AG09319 (cell line): ENCODE results near the gene PRCP.

Experiments
- DNase-seq: peaks from one replicate; pipeline ENCODE4 v3.0.0-alpha.2; 2010; ENCODE audit warnings: low read depth; ENCODE audit errors: extremely low read depth
- CTCF ChIP-seq: IDR thresholded peaks from 2 replicates; pipeline ENCODE4 v1.5.1; 2011; ENCODE audit warnings: low read depth, mild to moderate bottlenecking, inconsistent platforms, low read length, moderate library complexity

PRCP gene

GRCh38 chr11:82898241-82898640 lies 2.0 kb downstream of the PRCP start:
- no peak for DNase-seq
- no peak for TF ChIP-seq CTCF

- no peak for TF ChIP-seq CTCF
- DNase-seq, result no peak
These were observed 4.0 kb downstream of the PRCP start for GRCh38 chr11:82896183-82896582.

GRCh38 chr11:82895437-82896091 lies 4.7 kb downstream of the PRCP start:
- TF ChIP-seq CTCF, result no peak
- no peak for DNase-seq

- no peak for DNase-seq
- no peak for TF ChIP-seq CTCF
These were observed 7.5 kb downstream of the PRCP start for GRCh38 chr11:82892611-82893169.

DNA sequence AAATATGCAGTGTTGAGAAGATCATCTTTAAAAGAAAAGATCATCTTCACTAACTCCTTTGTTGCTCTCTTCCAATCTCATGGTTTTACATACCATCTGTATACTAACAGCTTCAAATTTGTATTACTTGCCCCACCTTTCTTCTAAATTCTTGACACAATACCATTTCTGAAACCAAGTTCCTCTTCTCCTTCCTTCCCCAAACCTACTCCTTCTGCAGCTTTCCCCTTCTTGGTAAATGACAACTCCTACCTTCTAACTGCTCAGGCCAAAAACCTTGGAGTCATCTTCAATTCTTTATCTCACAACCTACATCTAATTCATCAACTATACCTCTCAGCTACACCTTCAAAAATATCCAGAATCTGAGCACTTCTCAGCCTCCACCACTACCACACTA lies 9.3 kb downstream of the PRCP start:
- DNase-seq, result no peak
- TF ChIP-seq CTCF, result no peak

DNA sequence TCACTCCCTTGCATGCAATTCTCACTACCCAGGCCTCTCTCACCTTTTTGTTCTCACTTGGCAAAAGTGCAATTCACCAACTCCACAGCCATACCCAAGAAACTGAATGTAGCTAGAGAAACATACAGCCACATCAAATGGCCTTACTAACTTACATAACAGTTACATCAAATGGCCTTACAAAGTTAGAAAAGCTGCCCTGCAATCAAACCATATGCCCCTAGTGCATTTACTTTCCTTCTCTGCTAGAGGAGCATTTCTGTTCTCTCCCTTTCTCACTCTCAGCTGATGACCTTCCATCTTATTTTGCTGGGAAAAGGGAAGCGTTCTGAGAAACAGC lies 10.3 kb downstream of the PRCP start:
- no peak for DNase-seq
- no peak for TF ChIP-seq CTCF

GRCh38 chr11:82889133-82890001 lies 10.9 kb downstream of the PRCP start:
- no peak for DNase-seq
- TF ChIP-seq CTCF, result no peak
